AG04450 (cell line): ENCODE measurements around the gene NAV1. TPM values are rescaled to one million over a fixed set of nuclear protein-coding genes. Genes with fewer than 3 reads are reported as not detected.

Source experiments
- CTCF ChIA-PET: fragments of 300-600, 350-600 bp; formaldehyde crosslinking; extraction: SDS; loops from one replicate; lab custom pipeline; 2022; ENCODE audit warnings: antibody characterized with exemption, inconsistent platforms; lab: Charles Lee
- POLR2A ChIA-PET: fragments of 350-600 bp; formaldehyde crosslinking; extraction: SDS; loops from one replicate; lab custom pipeline; 2021; ENCODE audit warnings: antibody characterized with exemption, inconsistent platforms; lab: Yijun Ruan, JAX
- DNase-seq: peaks from one replicate; pipeline ENCODE4 v3.0.0-alpha.2; 2011; ENCODE audit warnings: low read depth, low spot score
- H3K27ac ChIP-seq: one replicate; pipeline ENCODE4 v1.5.1; 2012; ENCODE audit warnings: low read depth, low read length, control low read depth
- H3K27me3 ChIP-seq: one replicate; pipeline ENCODE4 v1.6.0; 2012; ENCODE audit warnings: low read length; ENCODE audit not compliant: control insufficient read depth, insufficient read depth
- H3K4me3 ChIP-seq: 2 replicates; pipeline ENCODE4 v1.5.1; 2011; ENCODE audit warnings: mild to moderate bottlenecking, low read depth, low read length, control low read depth
- H3K9me3 ChIP-seq: 2 replicates; pipeline ENCODE4 v1.5.1; 2012; ENCODE audit warnings: low read length; ENCODE audit not compliant: control insufficient read depth, insufficient read depth
- CTCF ChIP-seq: IDR thresholded peaks from 2 replicates; pipeline ENCODE4 v1.5.1; 2011; ENCODE audit warnings: low read depth, low read length, control low read depth, inconsistent platforms
- polyA plus RNA-seq: library from polyadenylated mRNA; depleted of rRNA; stranded (reverse); fragments of >200 nt; gene quantifications from 2 replicates; pipeline ENCODE4 v1.2.3, GENCODE V29; 2011

The NAV1 gene
- polyA plus RNA-seq, 1 experiment: 17.5 TPM

GRCh38 chr1:201525193-201525778, 13.6 kb upstream of the NAV1 start:
- H3K27me3 ChIP-seq: no peaks in the 10 kb centered on the region
- H3K27ac ChIP-seq: no peak overlapping the region
- POLR2A ChIA-PET: interaction anchor here (0.8 kb wide), 1 partner anchor 57 kb away, joined by 3 read pairs; the partner anchor contains the start of gene PHLDA3
- TF ChIP-seq CTCF: no peak
- peaks cover 6% of the 10 kb centered on the region for H3K9me3 ChIP-seq
- no peak for DNase-seq
- H3K4me3 ChIP-seq: no peak overlapping the region
- CTCF ChIA-PET: interaction anchor here (1.0 kb wide), 1 partner anchor 12 kb away, joined by 10 read pairs; no protein-coding TSS in a partner anchor

- no peak for DNase-seq
- Histone ChIP-seq H3K27me3 (no peaks in the 10 kb centered on the region), H3K4me3 (no peak overlapping the region), H3K9me3 (peaks cover 6% of the 10 kb centered on the region), H3K27ac (no peak overlapping the region)
- ChIA-PET CTCF (interaction anchor here (0.8 to 6.7 kb wide), 2 partner anchors 15 to 176 kb away, joined by 3 to 65 read pairs; no protein-coding TSS in a partner anchor), POLR2A (interaction anchor here (0.7 to 1.2 kb wide), 3 partner anchors 12 to 151 kb away, joined by 5 to 6 read pairs (median 5); partner anchors contain the start of gene PHLDA3)
- no peak for TF ChIP-seq CTCF
These were observed 11.0 kb upstream of the NAV1 start for GRCh38 chr1:201527879-201528278.

GRCh38 chr1:201528631-201529252, 10.2 kb upstream of the NAV1 start:
- no peak overlapping the region for H3K27ac ChIP-seq
- CTCF ChIA-PET: interaction anchor here (1.1 to 6.7 kb wide), 5 partner anchors 16 to 348 kb away, joined by 3 to 65 read pairs (median 33); no protein-coding TSS in a partner anchor
- POLR2A ChIA-PET: interaction anchor here (0.7 kb wide), 1 partner anchor 152 kb away, joined by 5 read pairs; no protein-coding TSS in a partner anchor
- DNase-seq: no peak
- no peak for TF ChIP-seq CTCF
- H3K27me3 ChIP-seq: no peaks in the 10 kb centered on the region
- H3K4me3 ChIP-seq: no peak overlapping the region
- H3K9me3 ChIP-seq: peaks cover 2% of the 10 kb centered on the region; the same call in 1 of the 2 replicates

DNA sequence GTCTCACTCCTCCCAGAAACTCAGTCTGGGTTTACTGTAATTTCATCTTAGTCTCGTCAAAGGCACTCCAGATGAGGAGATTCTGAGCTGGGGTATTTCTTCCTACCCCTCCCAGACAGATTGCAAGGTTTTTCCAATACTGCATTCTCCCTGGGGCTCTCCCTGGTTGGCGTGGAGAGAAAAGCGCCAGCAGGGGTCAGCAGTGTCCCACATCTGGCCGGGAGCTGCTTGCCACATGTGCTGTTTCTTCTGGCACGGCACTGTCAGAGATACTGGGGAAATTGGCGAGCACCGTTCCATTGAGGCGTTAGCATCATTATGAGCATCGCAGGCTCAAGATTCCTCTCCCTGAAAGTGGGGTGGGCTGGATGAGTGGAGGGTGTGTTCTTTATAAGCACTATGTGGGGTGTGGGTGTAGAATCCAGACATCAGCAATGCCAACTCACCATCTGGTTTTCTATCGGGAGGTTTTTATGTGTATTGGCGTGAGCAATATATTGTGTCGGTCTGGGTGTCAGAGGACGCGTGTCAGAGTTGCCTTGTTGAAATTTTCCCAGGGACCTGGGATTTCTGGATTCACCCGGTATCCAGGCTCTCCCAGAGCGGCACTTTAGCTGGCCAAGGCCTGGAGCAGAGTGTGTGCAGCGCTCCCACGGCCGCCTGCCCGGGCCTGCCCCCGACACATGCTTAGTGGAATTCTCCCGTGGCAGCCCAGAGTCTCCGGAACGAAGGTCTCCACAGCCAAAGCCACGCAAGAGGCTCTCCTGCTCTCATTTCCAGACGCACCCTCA, 8.0 kb upstream of the NAV1 start:
- DNase-seq: no peak
- ChIA-PET CTCF (interaction anchor here (0.6 to 6.7 kb wide), 42 partner anchors 10 to 615 kb away, joined by 3 to 65 read pairs (median 4); no protein-coding TSS in a partner anchor), POLR2A (interaction anchor here (1.0 kb wide), 1 partner anchor 262 kb away, joined by 3 read pairs; no protein-coding TSS in a partner anchor)
- Histone ChIP-seq H3K27ac (peak overlapping the region; percentile 31), H3K27me3 (no peaks in the 10 kb centered on the region), H3K9me3 (no peaks in the 10 kb centered on the region), H3K4me3 (no peak overlapping the region)
- peak; percentile 92 for TF ChIP-seq CTCF
